ENCODE data around the gene RAD51AP2.

RAD51AP2 gene

DNA sequence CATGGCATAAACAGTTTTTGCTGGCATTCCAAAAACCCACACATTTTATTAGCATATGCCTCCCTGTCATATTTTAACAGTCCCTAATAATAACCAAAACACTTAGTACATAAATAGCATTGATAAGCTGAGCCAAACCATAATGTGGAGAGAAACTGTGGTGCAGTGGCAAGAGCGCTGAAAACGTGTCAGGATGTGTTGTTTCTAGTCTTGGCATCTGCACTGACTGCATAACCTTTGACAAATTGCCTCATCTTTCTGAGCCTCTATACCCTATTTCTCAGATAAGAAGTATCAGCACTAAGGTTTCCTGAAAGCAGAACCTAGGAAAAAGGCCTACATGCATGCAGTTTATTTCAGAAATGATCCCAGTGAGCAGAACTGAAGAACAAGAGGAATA, 41.4 kb downstream of the RAD51AP2 start:
- H3K36me3 ChIP-seq (ENCODE audit: control insufficient read depth in 2 of 2, insufficient read depth in 1 of 2, low read length in 2 of 2), result no peaks in the 10 kb centered on the region
- no peaks in the 10 kb centered on the region for H3K9me3 ChIP-seq (ENCODE audit: control insufficient read depth, insufficient read depth, low read depth, low read length)
- POLR2A ChIA-PET, result no interaction called here
- no peak for TF ChIP-seq SETDB1 (IDR thresholded peaks at IDR 0.05; ENCODE audit: insufficient read length, low read length)
- TF ChIP-seq ZNF114 (tag by site-specific recombination; IDR thresholded peaks at IDR 0.05), result no peak
- no peak for TF ChIP-seq TSHZ1 (tag by site-specific recombination; IDR thresholded peaks at IDR 0.05; ENCODE audit: borderline replicate concordance)
- TF ChIP-seq, protein P1, sequence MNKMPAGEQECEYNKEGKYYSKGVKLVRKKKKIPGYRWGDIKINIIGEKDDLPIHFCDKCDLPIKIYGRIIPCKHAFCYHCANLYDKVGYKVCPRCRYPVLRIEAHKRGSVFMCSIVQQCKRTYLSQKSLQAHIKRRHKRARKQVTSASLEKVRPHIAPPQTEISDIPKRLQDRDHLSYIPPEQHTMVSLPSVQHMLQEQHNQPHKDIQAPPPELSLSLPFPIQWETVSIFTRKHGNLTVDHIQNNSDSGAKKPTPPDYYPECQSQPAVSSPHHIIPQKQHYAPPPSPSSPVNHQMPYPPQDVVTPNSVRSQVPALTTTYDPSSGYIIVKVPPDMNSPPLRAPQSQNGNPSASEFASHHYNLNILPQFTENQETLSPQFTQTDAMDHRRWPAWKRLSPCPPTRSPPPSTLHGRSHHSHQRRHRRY (tag by site-specific recombination; IDR thresholded peaks at IDR 0.05), result no peak
- TF ChIP-seq ZNF350 (tag by site-specific recombination; IDR thresholded peaks at IDR 0.05), result no peak
- no peak for TF ChIP-seq ZNF558 (tag by site-specific recombination; IDR thresholded peaks at IDR 0.05)
- H3K27ac ChIP-seq (ENCODE audit: extremely low read depth, low read depth, low read length), result no peak overlapping the region
- H3K4me1 ChIP-seq (ENCODE audit: control insufficient read depth, insufficient read depth, low read length), result no peaks in the 10 kb centered on the region
- H3K4me3 ChIP-seq (ENCODE audit: low read depth, low read length), result no peak overlapping the region
- CTCF ChIA-PET, result no interaction called here

- Histone ChIP-seq H3K4me3 (ENCODE audit: low read depth, low read length) (no peak overlapping the region), H3K9me3 (ENCODE audit: control insufficient read depth, insufficient read depth, low read depth, low read length) (no peaks in the 10 kb centered on the region), H3K27ac (ENCODE audit: extremely low read depth, low read depth, low read length) (no peak overlapping the region), H3K36me3 (ENCODE audit: control insufficient read depth in 2 of 2, insufficient read depth in 1 of 2, low read length in 2 of 2) (no peaks in the 10 kb centered on the region), H3K4me1 (ENCODE audit: control insufficient read depth, insufficient read depth, low read length) (no peaks in the 10 kb centered on the region)
- ChIA-PET CTCF (no interaction called here), POLR2A (no interaction called here)
- TF ChIP-seq ZNF692 (tag by site-specific recombination; IDR thresholded peaks at IDR 0.05) (no peak), ZFP69B (tag by site-specific recombination; IDR thresholded peaks at IDR 0.05) (no peak), ZNF658 (tag by site-specific recombination; IDR thresholded peaks at IDR 0.05) (no peak), ZNF169 (tag by site-specific recombination; IDR thresholded peaks at IDR 0.05) (no peak), ZFHX2 (tag by site-specific recombination; conservative IDR thresholded peaks at IDR 0.05) (no peak), ZNF704 (tag by site-specific recombination; IDR thresholded peaks at IDR 0.05) (no peak), ZNF239 (tag by site-specific recombination; IDR thresholded peaks at IDR 0.05) (no peak), ZNF112 (tag by site-specific recombination; IDR thresholded peaks at IDR 0.05) (no peak), ZNF335 (tag by site-specific recombination; conservative IDR thresholded peaks at IDR 0.05) (no peak), ZFP3 (tag by site-specific recombination; IDR thresholded peaks at IDR 0.05; ENCODE audit: low read depth) (no peak), ZNF292 (tag by site-specific recombination; IDR thresholded peaks at IDR 0.05; ENCODE audit: borderline replicate concordance, low read depth) (no peak), MEIS1 (CRISPR knock-in tag; IDR thresholded peaks at IDR 0.05; ENCODE audit: borderline replicate concordance) (no peak), BCL11B (tag by site-specific recombination; IDR thresholded peaks at IDR 0.05; ENCODE audit: low read depth) (no peak)
- TF ChIP-seq, protein P1 (tag by site-specific recombination; IDR thresholded peaks at IDR 0.05), result no peak
Observed at GRCh38 chr2:17476064-17476463, 42.2 kb downstream of the RAD51AP2 start.

Measured in HEK293 (cell line).